B cell (primary cell): Measurements from ENCODE around the gene FYCO1. TPM values are rescaled to one million over a fixed set of nuclear protein-coding genes. Genes with fewer than 3 reads are reported as not detected.

Source experiments
- ATAC-seq: fragments of 200-7000 bp; cut with Tn5 transposase; one replicate; pipeline ENCODE4 v1.10.0; 2021; ENCODE audit warnings: low read depth, mild to moderate bottlenecking, moderate number of reproducible peaks, moderate library complexity
- CTCF ChIA-PET: fragments of 350-600 bp; sonication (Branson Sonifier 250); formaldehyde crosslinking; loops from one replicate; lab custom pipeline; 2021; ENCODE audit warnings: antibody characterized with exemption, inconsistent platforms; lab: Charles Lee
- POLR2A ChIA-PET: fragments of 350-600 bp; sonication (Branson Sonifier 250); formaldehyde crosslinking; loops from one replicate; lab custom pipeline; 2021; ENCODE audit warnings: antibody characterized with exemption; lab: Charles Lee
- DNase-seq: peaks from one replicate; pipeline ENCODE4 v3.0.0; 2013
- H2AFZ ChIP-seq: 2 replicates; pipeline ENCODE4 v1.6.1; 2012; ENCODE audit warnings: mild to moderate bottlenecking, low read depth, low read length; ENCODE audit not compliant: insufficient read depth, poor library complexity, severe bottlenecking
- H3K27ac ChIP-seq, 2 donors: 1 replicate in 1 of 2; 2 replicates in 1 of 2; pipeline ENCODE4 v1.5.1; 2012 to 2013; ENCODE audit warnings: low read length in 2 of 2, mild to moderate bottlenecking in 2 of 2, moderate library complexity in 1 of 2
- H3K27me3 ChIP-seq, 4 experiments: fragments of 200-600 bp in 1 of 4; sonication (generic) in 1 of 4; replicated peaks in 1 of 4; 1 replicate in 2 of 4; 2 replicates in 2 of 4; pipeline versions ENCODE4 v1.6.1 to v1.7.0; 2013 to 2016; ENCODE audit warnings: low read length in 3 of 4, mild to moderate bottlenecking in 2 of 4, mixed read lengths in 1 of 4, moderate library complexity in 1 of 4; ENCODE audit not compliant: insufficient read depth in 4 of 4, control insufficient read depth in 3 of 4; ENCODE audit errors: control extremely low read depth in 1 of 4
- H3K36me3 ChIP-seq, 2 experiments: replicated peaks in 1 of 2; 1 replicate in 1 of 2; 2 replicates in 1 of 2; pipeline versions ENCODE4 v1.6.1 to v1.7.1; 2013; ENCODE audit warnings: low read length in 1 of 2; ENCODE audit not compliant: insufficient read depth in 2 of 2, control insufficient read depth in 1 of 2; ENCODE audit errors: control extremely low read depth in 1 of 2, extremely low read depth in 1 of 2
- H3K4me1 ChIP-seq, 2 donors: fragments of 200-600 bp in 1 of 2; sonication (generic) in 1 of 2; 1 replicate in 1 of 2; 2 replicates in 1 of 2; pipeline versions ENCODE4 v1.5.1 to v1.6.1; 2013 to 2017; ENCODE audit warnings: low read length in 2 of 2; ENCODE audit not compliant: control insufficient read depth in 2 of 2, insufficient read depth in 2 of 2
- H3K4me2 ChIP-seq: replicated peaks from 2 replicates; pipeline ENCODE3; 2012; ENCODE audit warnings: mild to moderate bottlenecking, low read depth, low read length; ENCODE audit not compliant: poor library complexity, severe bottlenecking
- H3K4me3 ChIP-seq, 5 experiments: fragments of 200-600 bp in 1 of 5; sonication (generic) in 1 of 5; 1 replicate in 3 of 5; 2 replicates in 2 of 5; pipeline versions ENCODE4 v1.5.1 to v1.7.0; 2011 to 2016; ENCODE audit warnings: low read length in 4 of 5, mild to moderate bottlenecking in 4 of 5, low read depth in 2 of 5, control low read depth in 1 of 5, moderate library complexity in 1 of 5; ENCODE audit not compliant: insufficient read depth in 1 of 5; ENCODE audit errors: control extremely low read depth in 1 of 5, extremely low read depth in 1 of 5
- H3K79me2 ChIP-seq: fragments of 200-600 bp; sonication (generic); one replicate; pipeline ENCODE4 v1.6.0; 2016; ENCODE audit warnings: low read length; ENCODE audit not compliant: control insufficient read depth, insufficient read depth
- H3K9ac ChIP-seq: fragments of 200-600 bp; sonication (generic); 2 replicates; pipeline ENCODE4 v1.6.1; 2017; ENCODE audit warnings: mild to moderate bottlenecking, low read length, moderate library complexity
- H3K9me3 ChIP-seq, 3 donors: one replicate each; pipeline versions ENCODE4 v1.6.1 to v1.7.1; 2013; ENCODE audit warnings: low read length in 2 of 3; ENCODE audit not compliant: control insufficient read depth in 2 of 3, insufficient read depth in 1 of 3; ENCODE audit errors: control extremely low read depth in 1 of 3
- H4K20me1 ChIP-seq: 2 replicates; pipeline ENCODE4 v1.6.0; 2012; ENCODE audit warnings: mild to moderate bottlenecking, low read length; ENCODE audit not compliant: insufficient read depth, control insufficient read depth, poor library complexity, severe bottlenecking
- H3K27ac Mint-ChIP-seq: one replicate; pipeline ENCODE4 v1.8.0; 2021; ENCODE audit warnings: mixed read lengths
- H3K27me3 Mint-ChIP-seq: one replicate; pipeline ENCODE4 v1.8.0; 2021; ENCODE audit warnings: mixed read lengths
- H3K4me1 Mint-ChIP-seq: one replicate; pipeline ENCODE4 v1.8.0; 2021; ENCODE audit warnings: mixed read lengths
- H3K4me3 Mint-ChIP-seq: one replicate; pipeline ENCODE4 v1.8.0; 2021; ENCODE audit warnings: mixed read lengths
- H3K9me3 Mint-ChIP-seq: one replicate; pipeline ENCODE4 v1.8.0; 2022; ENCODE audit warnings: mixed read lengths; ENCODE audit not compliant: insufficient read depth
- EZH2 ChIP-seq: IDR thresholded peaks from 2 replicates; pipeline ENCODE4 v1.6.1; 2012; ENCODE audit warnings: borderline replicate concordance, low read depth, mild to moderate bottlenecking, moderate library complexity, low read length; ENCODE audit not compliant: insufficient read depth, poor library complexity, severe bottlenecking
- WGBS: methylation state at CpG from one replicate; pipeline ENCODE4 v1.1.5; 2013; ENCODE audit warnings: missing lambda C conversion rate; ENCODE audit not compliant: insufficient coverage; 5-methylcytosine and 5-hydroxymethylcytosine counted together
- intact Hi-C: fragments of 100-400 bp; cut with micrococcal nuclease; formaldehyde crosslinking; loops from one replicate; pipeline ENCODE4 v1.10.0; 2022
- polyA plus RNA-seq: library from polyadenylated mRNA; depleted of rRNA; stranded (reverse); fragments of >200 nt; gene quantifications from 2 replicates; pipeline ENCODE4 v1.2.3, GENCODE V29; 2012
- total RNA-seq, 2 donors: library from RNA; stranded (reverse); fragments of 120-200 nt in 1 of 2; gene quantifications; 1 replicate in 1 of 2; 2 replicates in 1 of 2; pipeline versions ENCODE4 v1.2.3 to v1.2.4, GENCODE V29; 2013 to 2022
- TF ChIP-seq, protein P1 (sequence below): fragments of 200-600 bp; IDR thresholded peaks from one replicate; pipeline ENCODE4 v1.8.0; 2022; ENCODE audit warnings: antibody characterized with exemption, mild to moderate bottlenecking

FYCO1 gene
- total and polyA plus RNA-seq, 2 donors (not counting 1 experiment from before 2014, with no cell fraction given), result 5.4 to 16.7 TPM

DNA sequence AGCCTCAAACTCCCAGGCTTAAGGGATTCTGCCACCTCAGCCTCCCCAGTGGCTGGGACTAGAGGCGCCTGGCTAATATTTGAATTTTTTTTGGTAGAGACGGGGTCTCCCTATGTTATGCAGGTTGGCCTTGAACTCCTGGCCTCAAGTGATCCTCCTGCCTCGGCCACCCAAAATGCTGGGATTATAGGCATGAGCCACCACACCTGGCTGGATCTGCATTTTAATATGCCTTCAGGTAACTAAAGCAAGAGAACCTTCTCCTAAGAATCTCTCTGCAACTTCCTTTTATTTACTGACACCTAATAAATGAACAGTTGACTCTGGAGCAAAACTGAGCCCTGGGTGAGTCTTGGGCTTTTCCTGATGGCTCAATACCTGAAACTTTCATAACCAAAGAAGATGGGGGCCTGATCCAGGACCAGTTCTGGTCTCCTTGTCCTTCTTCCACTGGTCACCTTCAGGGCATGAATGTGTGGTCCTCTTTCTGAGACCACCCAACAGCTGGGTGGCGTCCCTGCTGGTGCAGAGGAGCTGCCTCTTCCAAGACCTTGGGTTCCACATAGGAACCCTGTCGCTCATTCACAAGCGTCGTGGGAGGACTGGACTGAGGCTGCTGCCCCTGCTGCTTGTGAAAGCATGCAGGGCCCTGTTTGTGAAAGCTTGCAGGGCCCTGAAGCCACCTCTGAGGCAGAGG is 81.1 kb downstream of the FYCO1 start:
- H2AFZ ChIP-seq, result no peak overlapping the region
- H3K27ac Mint-ChIP-seq, result no peak overlapping the region
- H3K4me1 ChIP-seq, result peaks cover 14 to 36% of the 10 kb centered on the region in 2 donors
- ChIA-PET CTCF (no interaction called here), POLR2A (no interaction called here)
- H3K79me2 ChIP-seq, result no peaks in the 10 kb centered on the region
- H3K27me3 ChIP-seq, result no peaks in the 10 kb centered on the region
- peaks cover 32% of the 10 kb centered on the region for H3K4me1 Mint-ChIP-seq
- TF ChIP-seq, protein P1, sequence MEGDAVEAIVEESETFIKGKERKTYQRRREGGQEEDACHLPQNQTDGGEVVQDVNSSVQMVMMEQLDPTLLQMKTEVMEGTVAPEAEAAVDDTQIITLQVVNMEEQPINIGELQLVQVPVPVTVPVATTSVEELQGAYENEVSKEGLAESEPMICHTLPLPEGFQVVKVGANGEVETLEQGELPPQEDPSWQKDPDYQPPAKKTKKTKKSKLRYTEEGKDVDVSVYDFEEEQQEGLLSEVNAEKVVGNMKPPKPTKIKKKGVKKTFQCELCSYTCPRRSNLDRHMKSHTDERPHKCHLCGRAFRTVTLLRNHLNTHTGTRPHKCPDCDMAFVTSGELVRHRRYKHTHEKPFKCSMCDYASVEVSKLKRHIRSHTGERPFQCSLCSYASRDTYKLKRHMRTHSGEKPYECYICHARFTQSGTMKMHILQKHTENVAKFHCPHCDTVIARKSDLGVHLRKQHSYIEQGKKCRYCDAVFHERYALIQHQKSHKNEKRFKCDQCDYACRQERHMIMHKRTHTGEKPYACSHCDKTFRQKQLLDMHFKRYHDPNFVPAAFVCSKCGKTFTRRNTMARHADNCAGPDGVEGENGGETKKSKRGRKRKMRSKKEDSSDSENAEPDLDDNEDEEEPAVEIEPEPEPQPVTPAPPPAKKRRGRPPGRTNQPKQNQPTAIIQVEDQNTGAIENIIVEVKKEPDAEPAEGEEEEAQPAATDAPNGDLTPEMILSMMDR, result no peak
- no peak for TF ChIP-seq EZH2
- no peak for DNase-seq
- no peaks in the 10 kb centered on the region for H3K9me3 ChIP-seq
- no peak for ATAC-seq
- H3K4me3 ChIP-seq, result no peak overlapping the region
- H3K27ac ChIP-seq, result no peak overlapping the region
- H3K9me3 Mint-ChIP-seq, result no peaks in the 10 kb centered on the region
- no peaks in the 10 kb centered on the region for H4K20me1 ChIP-seq
- H3K36me3 ChIP-seq, result peaks cover 2 to 4% of the 10 kb centered on the region in 2 experiments
- no peaks in the 10 kb centered on the region for H3K27me3 Mint-ChIP-seq
- no peak overlapping the region for H3K9ac ChIP-seq
- WGBS, result 88% methylated on average over 7 of the region's 7 CpGs
- H3K4me3 Mint-ChIP-seq, result no peak overlapping the region
- no peak overlapping the region for H3K4me2 ChIP-seq
- intact Hi-C loops, result no loop called here

GRCh38 chr3:45912435-45912834 is 83.2 kb downstream of the FYCO1 start:
- H3K27ac ChIP-seq, result no peak overlapping the region
- H3K4me3 Mint-ChIP-seq, result no peak overlapping the region
- no peaks in the 10 kb centered on the region for H3K9me3 Mint-ChIP-seq

More at GRCh38 chr3:45912435-45912834, 83.2 kb downstream of the FYCO1 start:
- ChIA-PET CTCF (interaction anchor here (1.0 kb wide), 1 partner anchor 56 kb away, joined by 6 read pairs; no protein-coding TSS in a partner anchor), POLR2A (no interaction called here)
- Mint-ChIP-seq H3K27ac (no peak overlapping the region), H3K4me1 (peaks cover 41% of the 10 kb centered on the region), H3K27me3 (no peaks in the 10 kb centered on the region)
- no peak overlapping the region for H3K4me3 ChIP-seq
- TF ChIP-seq, protein P1, result no peak
- TF ChIP-seq EZH2, result no peak
- H3K4me1 ChIP-seq, result peaks cover 14 to 38% of the 10 kb centered on the region in 2 donors
- DNase-seq (no peak), ATAC-seq (no peak)
- H3K27me3 ChIP-seq, result no peaks in the 10 kb centered on the region
- no peaks in the 10 kb centered on the region for H3K9me3 ChIP-seq
- H2AFZ ChIP-seq, result no peak overlapping the region
- H3K4me2 ChIP-seq, result no peak overlapping the region
- H3K36me3 ChIP-seq, result peaks cover 0 to 2% of the 10 kb centered on the region in 2 experiments
- H3K9ac ChIP-seq, result no peak overlapping the region
- intact Hi-C loops, result no loop called here
- H4K20me1 ChIP-seq, result no peaks in the 10 kb centered on the region
- no peaks in the 10 kb centered on the region for H3K79me2 ChIP-seq
- WGBS, result 98% methylated on average over 5 of the region's 6 CpGs
